Right renal pelvis (tissue), 4 donors: ENCODE results near the gene RNASEH2C. TPM values are rescaled to one million over a fixed set of nuclear protein-coding genes. Genes with fewer than 3 reads are reported as not detected.
"Not testable (repeated sequence)": the region's sequence is repeated elsewhere in the genome, so short reads cannot be mapped to it uniquely, and the experiment has no call there.

Experiments
- DNase-seq, 4 donors: peaks; one replicate each; pipeline ENCODE4 v3.0.0-alpha.2; 2013; ENCODE audit warnings: low read depth in 4 of 4, low spot score in 3 of 4, missing footprints in 1 of 4
- polyA plus RNA-seq, 4 donors: library from polyadenylated mRNA; unstranded; fragments of 120-200 nt; gene quantifications; one replicate each; pipeline ENCODE4 v1.2.1, GENCODE V29; 2013; ENCODE audit not compliant: insufficient read length in 4 of 4

The RNASEH2C gene
- polyA plus RNA-seq, 4 donors: 34.0 to 52.9 (median 40.1) TPM

DNA sequence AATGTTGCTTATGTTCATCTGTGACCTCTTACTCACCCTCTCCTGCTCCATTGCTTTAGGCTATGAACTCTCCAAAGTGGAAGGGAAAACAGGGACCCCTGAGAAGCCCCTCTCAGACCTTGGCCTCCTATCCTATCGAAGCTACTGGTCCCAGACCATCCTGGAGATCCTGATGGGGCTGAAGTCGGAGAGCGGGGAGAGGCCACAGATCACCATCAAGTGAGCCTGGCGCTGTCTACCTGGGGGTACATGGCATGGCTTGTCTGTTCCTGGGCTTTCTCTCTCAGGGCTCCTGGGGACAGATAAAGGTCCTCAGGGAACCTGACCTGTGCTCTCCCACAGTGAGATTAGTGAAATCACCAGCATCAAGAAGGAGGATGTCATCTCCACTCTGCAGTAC is 2.1 kb downstream of the RNASEH2C start:
- DNase-seq: no peak

DNA sequence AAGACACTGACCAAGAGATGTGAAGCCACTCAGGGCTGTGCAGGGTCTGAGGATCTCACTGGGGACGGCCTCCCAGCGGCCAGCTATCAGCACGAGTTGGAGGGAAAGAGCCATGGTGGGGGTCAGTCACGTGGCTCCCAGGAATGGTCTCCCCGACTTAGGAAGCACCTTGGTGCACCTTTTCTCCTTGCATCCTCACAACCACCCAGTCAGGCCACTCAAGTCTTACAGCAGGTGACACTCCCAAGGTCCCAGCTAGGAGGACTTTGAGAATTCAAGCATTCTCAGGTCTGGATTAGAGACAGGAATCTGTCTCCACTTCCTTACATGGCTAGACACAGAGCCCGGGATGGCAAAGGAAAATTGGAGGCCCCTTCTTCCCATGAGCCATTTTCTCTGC is 2.7 kb downstream of the RNASEH2C start:
- DNase-seq: no peak

- DNase-seq: no peak
These were observed 3.7 kb downstream of the RNASEH2C start for GRCh38 chr11:65716774-65717405.

DNA sequence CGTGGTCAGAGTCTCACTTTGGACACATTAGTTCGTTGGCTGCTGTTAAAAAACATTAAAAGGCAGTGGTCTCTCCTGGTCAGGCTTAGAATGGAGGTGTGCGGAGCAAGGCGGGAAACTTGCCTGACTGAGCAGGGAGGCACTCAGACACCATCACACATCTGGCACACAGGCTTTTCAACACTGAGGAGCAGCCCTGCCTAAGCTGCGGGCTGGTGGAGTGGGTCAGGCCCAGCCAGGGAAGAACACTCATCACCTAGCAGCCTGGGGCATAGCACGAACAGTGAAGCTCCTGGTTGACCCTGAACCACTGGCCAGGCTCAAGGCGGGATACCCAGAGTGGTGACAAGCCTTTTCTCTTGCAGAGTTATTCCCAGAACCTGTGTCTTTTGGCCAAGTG is 4.3 kb downstream of the RNASEH2C start:
- DNase-seq: no peak

DNA sequence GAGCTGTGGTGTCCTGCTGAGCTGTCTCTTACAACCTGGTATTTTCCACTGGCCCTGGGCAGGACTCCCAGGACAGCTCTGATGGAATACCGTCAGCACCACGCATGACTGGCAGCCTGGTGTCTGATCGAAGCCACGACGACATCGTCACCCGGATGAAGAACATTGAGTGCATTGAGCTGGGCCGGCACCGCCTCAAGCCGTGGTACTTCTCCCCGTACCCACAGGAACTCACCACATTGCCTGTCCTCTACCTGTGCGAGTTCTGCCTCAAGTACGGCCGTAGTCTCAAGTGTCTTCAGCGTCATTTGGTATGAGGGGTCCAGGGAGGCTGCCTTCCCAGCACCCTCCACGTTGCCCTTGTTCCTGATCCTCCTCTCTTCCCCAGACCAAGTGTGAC is 6.2 kb downstream of the RNASEH2C start:
- DNase-seq: no peak

GRCh38 chr11:65713212-65713969 is 7.2 kb downstream of the RNASEH2C start:
- DNase-seq: no peak

GRCh38 chr11:65712633-65713076 is 7.9 kb downstream of the RNASEH2C start:
- no peak for DNase-seq

GRCh38 chr11:65711785-65712632 is 8.6 kb downstream of the RNASEH2C start, which contains the start of gene KAT5:
TSS of gene KAT5 (plus strand) at chr11:65712252. CDS start at chr11:65712268, 16 bp downstream.
- peak; percentile 96 to 99 (median 97) for DNase-seq

- DNase-seq: no peak
These were observed 10.2 kb downstream of the RNASEH2C start for GRCh38 chr11:65710421-65710820.

GRCh38 chr11:65709661-65710060 is 10.9 kb downstream of the RNASEH2C start:
- no peak for DNase-seq

DNA sequence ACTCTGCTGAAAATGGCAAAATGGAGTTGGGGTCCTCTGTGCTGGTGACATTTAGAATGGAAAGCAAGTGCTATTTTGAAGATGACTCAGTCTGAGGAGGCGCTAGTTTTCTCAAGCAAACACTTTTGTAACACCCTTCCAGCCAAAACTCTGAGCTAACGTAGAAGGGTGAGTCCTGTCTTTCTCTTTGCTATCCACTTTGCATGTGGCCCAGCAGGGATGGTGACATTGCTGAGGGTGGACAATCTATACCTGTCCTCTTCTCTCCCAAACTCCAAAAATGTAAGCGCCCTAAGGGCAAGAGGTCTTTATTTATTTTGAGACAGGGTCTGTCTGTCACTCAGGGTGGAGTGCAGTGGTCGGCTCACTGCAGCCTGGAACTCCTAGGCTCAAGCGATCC is 12.1 kb downstream of the RNASEH2C start:
- no peak for DNase-seq

- DNase-seq: not testable (repeated sequence)
These were observed 13.6 kb downstream of the RNASEH2C start for GRCh38 chr11:65707002-65707401.

- DNase-seq: peak in 1 of 4 donors; percentile 21
These were observed 14.3 kb downstream of the RNASEH2C start for GRCh38 chr11:65706303-65706763.

DNA sequence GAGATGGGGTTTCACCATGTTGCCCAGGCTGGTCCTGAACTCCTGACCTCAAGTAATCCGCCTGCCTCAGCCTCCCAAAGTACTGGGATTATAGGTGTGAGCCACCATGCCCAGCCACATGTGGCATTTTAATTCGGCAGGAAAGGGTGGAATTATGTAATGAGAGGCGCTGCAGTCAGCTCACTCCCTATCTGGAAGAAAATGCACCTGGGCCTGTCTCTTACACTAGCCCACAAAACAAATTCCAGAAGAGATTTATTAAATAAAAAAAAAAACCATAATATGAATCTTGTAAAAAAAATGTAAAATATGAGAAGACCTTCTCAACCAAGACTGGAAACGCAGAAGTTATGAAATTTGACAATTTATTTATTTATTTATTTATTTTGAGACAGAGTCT is 16.8 kb downstream of the RNASEH2C start:
- no peak for DNase-seq

DNA sequence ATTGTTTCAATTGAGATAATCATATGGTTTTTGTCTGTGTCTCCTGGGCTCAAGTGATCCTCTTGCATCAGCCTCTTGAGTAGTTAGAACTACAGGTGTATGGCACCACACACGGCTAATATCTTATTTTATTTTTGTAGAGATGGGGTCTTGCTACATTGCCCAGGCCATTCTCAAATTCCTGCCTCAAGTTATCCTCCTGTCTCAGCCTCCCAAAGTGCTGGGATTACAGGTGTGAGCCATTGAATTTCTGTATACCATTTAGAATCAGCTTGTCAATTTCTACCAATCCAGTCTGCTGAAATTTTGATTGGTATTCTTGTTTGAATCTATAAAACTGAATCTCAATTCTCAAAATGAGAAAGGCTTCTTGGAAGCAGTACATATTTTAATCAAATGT is 18.9 kb downstream of the RNASEH2C start:
- no peak for DNase-seq

DNA sequence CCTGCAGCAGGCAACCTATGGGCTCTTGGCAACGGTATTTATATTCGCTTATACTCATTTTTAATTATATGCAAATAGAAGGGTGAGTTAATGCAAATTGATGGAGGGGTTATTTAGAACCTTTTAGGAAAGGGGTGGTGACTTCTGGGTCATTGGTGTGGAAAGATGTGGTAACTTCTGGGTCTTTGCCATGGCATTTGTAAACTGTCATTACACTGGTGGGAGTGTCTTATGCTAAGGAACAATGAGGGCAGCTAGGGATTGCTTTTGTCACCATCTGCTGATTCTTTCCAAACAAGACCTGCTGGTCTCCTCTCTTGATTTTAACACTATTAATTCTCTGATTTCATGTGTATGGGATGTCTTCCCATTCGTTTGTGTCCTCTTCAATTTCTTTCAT is 20.2 kb downstream of the RNASEH2C start:
- no peak for DNase-seq

- no peak for DNase-seq
These were observed 21.3 kb downstream of the RNASEH2C start for GRCh38 chr11:65699306-65699705.

DNA sequence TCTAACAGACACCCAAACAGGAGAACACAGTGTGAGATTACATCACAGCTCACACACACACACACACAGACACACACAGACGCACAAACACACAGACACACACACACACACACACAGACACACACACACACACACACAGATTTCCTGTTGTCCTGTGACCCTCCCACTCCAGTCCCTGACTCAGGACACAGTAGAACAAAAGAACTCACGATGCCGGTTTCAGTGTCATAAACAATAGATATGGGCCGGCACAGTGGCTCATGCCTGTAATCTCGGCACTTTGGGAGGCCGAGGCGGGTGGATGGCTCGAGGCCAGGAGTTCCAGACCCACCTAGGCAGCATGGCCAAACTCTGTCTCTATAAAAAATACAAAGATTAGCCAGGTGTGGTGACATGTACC is 22.4 kb downstream of the RNASEH2C start:
- no peak for DNase-seq

DNA sequence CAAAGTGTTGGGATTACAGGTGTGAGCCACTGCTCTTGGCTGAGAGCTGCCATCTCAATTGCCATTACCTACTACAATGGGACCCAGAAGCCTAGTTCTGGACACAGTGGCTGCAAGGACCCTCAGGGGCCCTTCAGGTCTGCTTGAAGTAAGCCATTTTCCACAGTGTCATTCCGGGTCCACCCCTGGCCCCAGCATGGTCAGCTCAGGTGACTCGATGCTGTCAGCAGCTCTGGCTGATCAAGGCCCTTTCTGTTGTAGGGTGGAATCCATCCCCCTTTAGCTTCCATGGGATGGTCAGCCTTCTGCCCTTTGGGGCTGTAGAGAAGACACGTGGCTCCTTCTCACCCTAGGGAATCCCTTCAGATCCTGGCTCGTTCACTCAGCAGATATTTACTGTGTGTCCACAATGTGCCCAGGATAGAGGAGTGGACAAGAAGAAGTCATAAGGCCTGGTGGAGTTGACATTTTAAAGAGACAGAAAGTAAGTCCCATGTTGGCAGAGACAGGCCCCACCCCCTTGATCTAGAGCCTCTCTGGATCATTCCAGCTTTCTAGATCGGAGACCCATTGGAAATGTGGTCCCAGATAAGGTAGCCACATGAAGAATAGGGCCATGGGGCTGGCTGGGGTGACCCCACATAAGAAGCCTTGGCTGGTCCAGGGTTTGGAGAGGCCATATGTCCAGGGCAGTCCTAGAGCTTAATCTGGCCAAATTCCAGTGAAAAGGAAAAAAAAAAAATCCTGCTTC is 23.6 kb downstream of the RNASEH2C start:
- DNase-seq: no peak
